ENCODE results near the gene WDR20. TPM values are rescaled to one million over a fixed set of nuclear protein-coding genes. Genes with fewer than 3 reads are reported as not detected.
"Not testable (repeated sequence)": the region's sequence is repeated elsewhere in the genome, so short reads cannot be mapped to it uniquely, and the experiment has no call there.

The WDR20 gene
- total and polyA plus RNA-seq, 2 of the 8 experiments (the other 6 are each of a cell fraction or from before 2014, with no cell fraction given), result 11.2 to 26.7 TPM

GRCh38 chr14:102172021-102172272 lies 32.2 kb downstream of the WDR20 start:
- peaks cover 0 to 52% of the 10 kb centered on the region in 2 experiments; a peak in 3 of 4 replicates for H3K79me2 ChIP-seq (ENCODE audit: control insufficient read depth in 1 of 2, insufficient read depth in 2 of 2, low read length in 2 of 2)
- H2BK15ac ChIP-seq (ENCODE audit: low read length); FAIRE-seq: not testable (repeated sequence)

GRCh38 chr14:102172721-102173120 lies 33.0 kb downstream of the WDR20 start:
- FAIRE-seq; H3K23ac ChIP-seq (ENCODE audit: insufficient read length); H3K18ac ChIP-seq (ENCODE audit: extremely low read depth, low read length); H2BK12ac ChIP-seq (ENCODE audit: low read depth, low read length); H3K27me3 ChIP-seq (replicated peaks in 1 of 4; ENCODE audit: control insufficient read depth in 3 of 4, extremely low read depth in 1 of 4, insufficient read depth in 3 of 4, low read length in 3 of 4); CTCF ChIA-PET (ENCODE audit: partially characterized antibody); H2AFZ ChIP-seq (ENCODE audit: low read length); H3K36me3 ChIP-seq (ENCODE audit: control insufficient read depth in 2 of 4, insufficient read depth in 4 of 4, low read length in 3 of 4); DNase-seq (ENCODE audit: low read depth in 1 of 2, low spot score in 2 of 2); H3K23me2 ChIP-seq (ENCODE audit: low read depth, low read length); H2BK120ac ChIP-seq (replicated peaks; ENCODE audit: low read depth, low read length); H3K9me3 ChIP-seq (ENCODE audit: insufficient read depth in 2 of 2, low read depth in 1 of 2, low read length in 1 of 2); H4K8ac ChIP-seq (ENCODE audit: extremely low read depth, insufficient read depth, low read length); H3K27ac ChIP-seq (ENCODE audit: low read depth, low read length); H4K91ac ChIP-seq (replicated peaks; ENCODE audit: insufficient read length, low read length); H3K56ac ChIP-seq (replicated peaks; ENCODE audit: insufficient read length, low read depth, low read length); H3K4me3 ChIP-seq (ENCODE audit: extremely low read depth in 1 of 4, insufficient read depth in 2 of 4, low read depth in 3 of 4, low read length in 4 of 4); H2AK5ac ChIP-seq (ENCODE audit: low read depth, low read length); H2BK20ac ChIP-seq (ENCODE audit: low read length); H3K4ac ChIP-seq (replicated peaks; ENCODE audit: insufficient read length, low read depth, low read length); H3K14ac ChIP-seq (ENCODE audit: insufficient read length); H3K79me1 ChIP-seq (ENCODE audit: low read depth, low read length); H3K4me2 ChIP-seq (ENCODE audit: insufficient read depth in 1 of 2, low read depth in 2 of 2, low read length in 2 of 2); H3K9ac ChIP-seq (replicated peaks in 1 of 4; ENCODE audit: extremely low read depth in 1 of 4, low read depth in 3 of 4, low read length in 3 of 4); H4K20me1 ChIP-seq (replicated peaks in 1 of 2; ENCODE audit: control insufficient read depth in 1 of 2, insufficient read depth in 2 of 2, low read length in 2 of 2); H4K5ac ChIP-seq (ENCODE audit: insufficient read length, low read depth, low read length); H2BK5ac ChIP-seq (ENCODE audit: low read depth, low read length); POLR2A ChIA-PET (ENCODE audit: partially characterized antibody); H2BK15ac ChIP-seq (ENCODE audit: low read length); H3K4me1 ChIP-seq (replicated peaks in 1 of 4; ENCODE audit: control insufficient read depth in 3 of 4, insufficient read depth in 4 of 4, low read length in 3 of 4): not testable (repeated sequence)
- WGBS, 2 experiments (ENCODE audit: extremely low coverage in 1 of 2, insufficient coverage in 1 of 2, insufficient read length in 1 of 2, insufficient replicate concordance in 2 of 2, low coverage in 1 of 2, low lambda C conversion rate in 2 of 2, missing lambda C conversion rate in 1 of 2), result 93% methylated on average over 8 of the region's 31 CpGs; no CpG with 5 or more reads in 1 of the 2 experiments
- peaks cover 0 to 55% of the 10 kb centered on the region in 2 experiments; a peak in 3 of 4 replicates for H3K79me2 ChIP-seq (ENCODE audit: control insufficient read depth in 1 of 2, insufficient read depth in 2 of 2, low read length in 2 of 2)

More at GRCh38 chr14:102172021-102172272, 32.2 kb downstream of the WDR20 start:
- H3K27me3 ChIP-seq (replicated peaks in 1 of 4; ENCODE audit: control insufficient read depth in 3 of 4, extremely low read depth in 1 of 4, insufficient read depth in 3 of 4, low read length in 3 of 4); H3K4me3 ChIP-seq (ENCODE audit: extremely low read depth in 1 of 4, insufficient read depth in 2 of 4, low read depth in 3 of 4, low read length in 4 of 4); H3K9me3 ChIP-seq (ENCODE audit: insufficient read depth in 2 of 2, low read depth in 1 of 2, low read length in 1 of 2); H3K79me1 ChIP-seq (ENCODE audit: low read depth, low read length); H4K91ac ChIP-seq (replicated peaks; ENCODE audit: insufficient read length, low read length); H3K27ac ChIP-seq (ENCODE audit: low read depth, low read length); H3K36me3 ChIP-seq (ENCODE audit: control insufficient read depth in 2 of 4, insufficient read depth in 4 of 4, low read length in 3 of 4); H3K23me2 ChIP-seq (ENCODE audit: low read depth, low read length); H4K8ac ChIP-seq (ENCODE audit: extremely low read depth, insufficient read depth, low read length); H4K20me1 ChIP-seq (replicated peaks in 1 of 2; ENCODE audit: control insufficient read depth in 1 of 2, insufficient read depth in 2 of 2, low read length in 2 of 2); H3K9ac ChIP-seq (replicated peaks in 1 of 4; ENCODE audit: extremely low read depth in 1 of 4, low read depth in 3 of 4, low read length in 3 of 4); H2BK120ac ChIP-seq (replicated peaks; ENCODE audit: low read depth, low read length); H3K4me1 ChIP-seq (replicated peaks in 1 of 4; ENCODE audit: control insufficient read depth in 3 of 4, insufficient read depth in 4 of 4, low read length in 3 of 4); POLR2A ChIA-PET (ENCODE audit: partially characterized antibody); H3K23ac ChIP-seq (ENCODE audit: insufficient read length); DNase-seq (ENCODE audit: low read depth in 1 of 2, low spot score in 2 of 2); H3K56ac ChIP-seq (replicated peaks; ENCODE audit: insufficient read length, low read depth, low read length); H3K18ac ChIP-seq (ENCODE audit: extremely low read depth, low read length); H4K5ac ChIP-seq (ENCODE audit: insufficient read length, low read depth, low read length); H2BK5ac ChIP-seq (ENCODE audit: low read depth, low read length); H2AFZ ChIP-seq (ENCODE audit: low read length); H2BK12ac ChIP-seq (ENCODE audit: low read depth, low read length); H2BK20ac ChIP-seq (ENCODE audit: low read length); H2AK5ac ChIP-seq (ENCODE audit: low read depth, low read length); H3K4ac ChIP-seq (replicated peaks; ENCODE audit: insufficient read length, low read depth, low read length); H3K14ac ChIP-seq (ENCODE audit: insufficient read length); H3K4me2 ChIP-seq (ENCODE audit: insufficient read depth in 1 of 2, low read depth in 2 of 2, low read length in 2 of 2): not testable (repeated sequence)
- 100% methylated on average over 1 of the region's 2 CpGs; no CpG with 5 or more reads in 1 of the 2 experiments for WGBS, 2 experiments (ENCODE audit: extremely low coverage in 1 of 2, insufficient coverage in 1 of 2, insufficient read length in 1 of 2, insufficient replicate concordance in 2 of 2, low coverage in 1 of 2, low lambda C conversion rate in 2 of 2, missing lambda C conversion rate in 1 of 2)
- CTCF ChIA-PET (ENCODE audit: partially characterized antibody), result interaction anchor here (0.6 to 1.5 kb wide), 3 partner anchors 12 to 143 kb away, joined by 3 to 7 read pairs (median 3); no protein-coding TSS in a partner anchor
